Right cardiac atrium (tissue), 5 donors: ENCODE measurements around the gene PWWP2B. TPM values are rescaled to one million over a fixed set of nuclear protein-coding genes. Genes with fewer than 3 reads are reported as not detected.
A peak's percentile ranks its signal among the peaks of the same experiment; 100 is the strongest.

Experiments used
- ATAC-seq, 2 donors: fragments of 200-7000 bp; cut with Tn5 transposase; one replicate each; pipeline versions ENCODE4 v1.8.0 to v1.9.1; 2020; ENCODE audit warnings: moderate library complexity in 2 of 2, mild to moderate bottlenecking in 1 of 2
- DNase-seq, 3 donors: peaks; one replicate each; pipeline ENCODE4 v3.0.0-alpha.2; 2020
- H3K27ac ChIP-seq: one replicate; pipeline ENCODE4 v1.5.1; 2013; ENCODE audit warnings: mild to moderate bottlenecking, low read length, control low read depth, moderate library complexity
- H3K27me3 ChIP-seq: one replicate; pipeline ENCODE4 v1.6.1; 2013; ENCODE audit not compliant: control insufficient read depth, insufficient read depth
- H3K4me1 ChIP-seq: one replicate; pipeline ENCODE4 v1.6.1; 2013; ENCODE audit warnings: low read length; ENCODE audit not compliant: control insufficient read depth, insufficient read depth
- H3K4me3 ChIP-seq: one replicate; pipeline ENCODE4 v1.5.1; 2013; ENCODE audit warnings: low read length, control low read depth
- H3K9me3 ChIP-seq: one replicate; pipeline ENCODE4 v1.6.1; 2013; ENCODE audit warnings: low read length; ENCODE audit not compliant: control insufficient read depth
- WGBS: extraction: QIAGEN DNeasy Blood & Tissue Kit; methylation state at CpG from one replicate; pipeline ENCODE4 v1.1.7; 2013; 5-methylcytosine and 5-hydroxymethylcytosine counted together
- intact Hi-C, 4 donors: fragments of 100-400 bp; cut with DNase I; formaldehyde crosslinking; loops; one replicate each; pipeline versions ENCODE4 v1.11.0 to v1.14.0; 2022 to 2023
- polyA plus RNA-seq: library from polyadenylated mRNA; stranded (reverse); fragments of 200-250 nt; gene quantifications from one replicate; pipeline ENCODE4 v1.2.3, GENCODE V29; 2013
- total RNA-seq, 4 donors: library from RNA; stranded (reverse); fragmentation: NEBNext Ultra II Directional; extraction: Animal tissue kit (Norgen Biotek cat#: 25700); gene quantifications; one replicate each; pipeline ENCODE4 v1.2.1, GENCODE V29; 2021
- donor health status: healthy with polysubstance abuse.
- donor health status: DM: no; HTN: yes; CAD: no.
- donor health status: DM: no; HTN: no; CAD: no.
- donor health status: DM: no; HTN: yes; CAD: no; lungs with severe emphysema.
- donor health status: DM: yes; HTN: yes; CAD: no.

PWWP2B gene
- total and polyA plus RNA-seq, 5 donors, result 7.0 to 10.6 (median 9.1) TPM

DNA sequence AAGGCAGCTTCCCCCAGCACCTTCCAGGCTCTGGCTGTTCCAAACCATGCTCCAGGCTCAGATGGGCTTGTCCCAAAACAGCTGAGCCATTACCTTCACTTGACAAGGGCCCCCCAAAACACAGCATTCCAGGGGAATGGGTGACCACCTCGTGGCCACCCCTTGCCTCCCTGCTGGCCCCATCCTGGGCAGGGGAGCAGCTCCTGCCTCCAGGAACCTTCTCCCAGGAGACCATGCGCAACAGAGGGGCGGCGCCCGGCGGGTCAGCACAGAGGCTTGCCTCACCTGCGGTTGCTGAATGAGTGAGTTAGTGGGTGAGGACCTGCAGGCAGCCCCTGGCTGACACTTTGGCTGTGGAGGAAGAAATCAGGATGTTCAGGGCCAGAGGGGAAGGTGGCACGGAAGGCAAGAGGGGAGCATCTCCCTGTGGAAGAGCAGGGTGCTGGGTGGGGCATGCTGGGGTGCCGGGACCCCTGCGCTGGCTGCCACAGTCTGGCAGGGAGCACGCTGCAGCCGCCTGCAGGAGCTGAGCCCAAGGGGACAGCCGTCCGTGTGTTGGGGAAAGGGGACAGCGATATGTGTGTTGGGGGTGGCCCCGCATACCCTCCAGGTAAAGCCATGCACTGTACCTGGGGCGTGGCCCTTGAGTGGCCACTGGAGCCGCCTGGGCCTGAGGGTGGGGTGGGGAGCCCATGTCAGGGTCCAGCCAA is 54.7 kb downstream of the PWWP2B start:
- Histone ChIP-seq H3K9me3 (no peaks in the 10 kb centered on the region), H3K27me3 (no peaks in the 10 kb centered on the region), H3K4me3 (no peak overlapping the region), H3K4me1 (peaks cover 2% of the 10 kb centered on the region), H3K27ac (no peak overlapping the region)
- peak; percentile 14 to 54 (median 54) for DNase-seq
- WGBS, result 91% methylated on average over 18 of the region's 18 CpGs
- no peak for ATAC-seq
- intact Hi-C loops, result loop anchor here in 3 of 4 donors (2.0 to 5.0 kb wide), 6 partner anchors 59 to 229 kb away; no protein-coding TSS in a partner anchor

DNA sequence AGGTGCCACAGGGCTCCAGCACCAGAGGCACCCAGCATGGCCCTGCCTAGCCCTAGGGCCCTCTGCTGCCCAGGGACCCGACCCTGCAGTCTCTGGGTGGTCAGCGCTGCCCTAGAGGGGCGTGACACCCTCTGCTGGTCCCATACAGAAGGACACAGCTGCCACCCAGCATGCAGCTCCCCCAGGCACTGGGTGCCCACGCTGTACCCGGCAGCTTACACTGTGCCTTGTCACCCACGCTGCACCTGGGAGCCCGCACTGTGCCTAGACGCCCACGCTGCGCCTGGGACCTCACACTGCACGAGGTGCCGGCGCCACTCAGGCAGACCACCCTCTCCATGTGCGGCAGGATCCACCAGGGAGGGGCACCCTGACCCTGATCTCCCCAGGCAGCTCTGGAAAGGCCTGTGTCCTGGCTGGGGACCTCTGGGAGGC is 55.2 kb downstream of the PWWP2B start:
- ATAC-seq (peak; percentile 8 to 17), DNase-seq (peak in 2 of 3 donors; percentile 57 to 74)
- intact Hi-C loops, result loop anchor here in 3 of 4 donors (2.0 to 5.0 kb wide), 6 partner anchors 60 to 230 kb away; no protein-coding TSS in a partner anchor
- no peaks in the 10 kb centered on the region for H3K9me3 ChIP-seq
- H3K27ac ChIP-seq, result no peak overlapping the region
- 85% methylated on average over 14 of the region's 14 CpGs for WGBS
- H3K27me3 ChIP-seq, result no peaks in the 10 kb centered on the region
- H3K4me3 ChIP-seq, result no peak overlapping the region
- H3K4me1 ChIP-seq, result no peaks in the 10 kb centered on the region

DNA sequence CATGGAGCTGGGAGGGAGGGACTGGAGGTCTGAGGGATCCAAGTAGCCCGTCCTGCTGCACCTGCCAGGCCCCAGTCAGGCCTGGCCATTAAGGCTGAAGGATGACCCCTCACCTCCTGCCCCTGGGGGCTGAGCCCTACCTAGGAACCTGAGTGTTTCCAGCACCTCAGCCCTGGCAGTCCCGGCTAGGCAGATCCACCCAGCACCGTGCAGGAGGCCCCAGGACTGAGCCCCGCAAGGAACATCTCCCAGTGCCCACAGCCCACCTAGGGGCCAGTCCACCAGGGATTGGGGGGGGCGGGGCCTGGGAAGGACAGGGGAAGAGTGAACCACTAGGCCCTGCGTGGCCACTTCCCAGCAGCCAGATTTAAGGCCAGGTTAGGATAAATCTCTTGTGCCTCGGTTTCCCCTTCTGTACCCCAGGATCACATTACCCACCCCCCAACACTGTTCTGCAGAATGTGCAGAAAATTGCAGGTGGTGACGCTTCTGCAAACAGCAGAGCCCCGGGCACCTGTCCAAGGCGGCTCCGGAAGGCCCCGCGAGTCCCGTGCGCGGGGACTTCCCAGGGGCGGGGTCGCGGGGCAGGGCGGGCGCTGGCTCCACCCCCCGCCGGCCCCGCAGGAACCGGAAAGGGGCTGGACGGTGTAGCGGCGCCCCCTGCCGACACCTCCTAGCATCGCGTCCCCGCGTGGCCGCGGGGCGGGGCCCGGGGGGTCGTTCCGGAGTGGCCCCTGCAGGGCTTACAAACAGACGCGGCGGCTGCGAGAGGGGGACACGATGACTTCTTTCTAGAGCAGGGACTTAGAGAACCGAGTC is 55.9 kb downstream of the PWWP2B start:
- intact Hi-C loops, result loop anchor here in 3 of 4 donors (2.0 to 5.0 kb wide), 6 partner anchors 61 to 231 kb away; no protein-coding TSS in a partner anchor
- DNase-seq (peak; percentile 83 to 94 (median 94)), ATAC-seq (peak; percentile 77 to 79)
- H3K9me3 ChIP-seq, result no peaks in the 10 kb centered on the region
- H3K4me1 ChIP-seq, result no peaks in the 10 kb centered on the region
- H3K27me3 ChIP-seq, result no peaks in the 10 kb centered on the region
- 9% methylated on average over 45 of the region's 45 CpGs for WGBS
- H3K27ac ChIP-seq, result no peak overlapping the region
- no peak overlapping the region for H3K4me3 ChIP-seq

DNA sequence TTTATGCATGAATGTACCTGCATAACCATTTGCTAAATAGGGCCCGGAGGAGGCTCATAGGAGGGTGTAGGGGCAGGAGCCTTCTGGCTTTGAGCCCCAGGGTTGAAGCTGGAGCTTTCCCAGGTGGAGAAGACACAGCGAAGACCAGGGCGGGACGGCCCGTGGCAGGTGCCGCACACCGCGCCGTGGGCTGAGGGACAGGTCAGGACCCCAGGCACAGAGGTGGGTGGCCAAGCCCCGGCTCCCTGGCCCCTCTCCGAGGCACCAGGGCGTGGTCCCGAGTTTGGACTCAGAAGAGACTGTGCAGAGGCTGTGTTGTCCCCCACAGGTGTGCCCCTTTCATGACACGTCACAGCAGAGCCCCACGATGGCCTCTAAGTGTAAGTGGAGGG is 56.5 kb downstream of the PWWP2B start:
- ATAC-seq, result no peak
- H3K9me3 ChIP-seq, result no peaks in the 10 kb centered on the region
- peak in 2 of 3 donors; percentile 62 to 64 for DNase-seq
- no peaks in the 10 kb centered on the region for H3K27me3 ChIP-seq
- H3K27ac ChIP-seq, result no peak overlapping the region
- no peaks in the 10 kb centered on the region for H3K4me1 ChIP-seq
- no peak overlapping the region for H3K4me3 ChIP-seq
- intact Hi-C loops, result loop anchor here in 3 of 4 donors (2.0 to 5.0 kb wide), 6 partner anchors 61 to 231 kb away; no protein-coding TSS in a partner anchor
- WGBS, result 62% methylated on average over 15 of the region's 15 CpGs

DNA sequence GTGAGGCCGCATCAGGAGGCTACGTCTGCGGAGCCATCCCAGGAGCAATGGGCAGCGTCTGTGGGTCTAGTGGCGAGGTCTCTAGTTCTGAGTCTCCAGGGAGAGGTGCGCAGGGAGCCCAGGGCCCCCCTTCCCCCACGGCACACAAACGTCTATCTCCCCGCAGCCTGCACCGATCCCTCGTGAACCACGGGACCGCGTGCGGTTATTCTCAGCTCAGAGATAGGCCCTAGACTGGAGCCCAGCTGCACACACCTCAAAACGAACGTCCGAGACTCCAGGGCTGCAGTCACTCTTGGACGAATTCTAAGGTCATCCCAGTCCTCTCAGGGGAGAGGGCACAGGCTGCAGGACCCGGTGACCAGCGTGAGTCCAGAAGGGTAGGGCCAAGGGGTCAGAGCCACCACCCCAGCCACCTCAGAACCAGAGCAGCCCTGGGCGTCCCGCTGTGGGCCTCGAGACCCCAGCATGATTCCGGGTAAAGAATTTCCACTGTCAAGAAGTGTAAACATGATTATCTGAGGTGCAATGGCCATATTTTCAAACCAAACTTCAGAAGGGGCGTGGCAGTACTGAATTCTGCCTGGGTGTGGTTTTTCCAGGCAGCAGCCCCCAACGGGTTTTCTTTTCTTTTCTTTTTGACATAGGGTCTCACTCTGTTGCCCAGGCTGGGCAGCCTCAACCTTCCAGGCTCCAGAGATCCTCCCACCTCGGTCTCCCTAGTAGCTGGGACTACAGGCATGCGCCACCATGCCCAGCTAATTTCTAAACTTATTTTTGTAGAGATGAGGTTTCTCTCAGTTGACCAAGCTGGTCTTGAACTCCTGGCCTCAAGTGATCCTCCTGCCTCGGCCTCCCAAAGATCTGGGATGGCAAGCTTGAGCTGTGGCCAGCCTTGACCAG is 57.5 kb downstream of the PWWP2B start:
- no peak for ATAC-seq
- DNase-seq, result peak in 2 of 3 donors; percentile 51 to 52
- intact Hi-C loops, result loop anchor here in 3 of 4 donors (5.0 kb wide), 7 partner anchors 62 to 232 kb away; partner anchors contain the start of gene INPP5A (in 1 of the 3)
- H3K27me3 ChIP-seq, result no peaks in the 10 kb centered on the region
- H3K4me3 ChIP-seq, result no peak overlapping the region
- H3K27ac ChIP-seq, result no peak overlapping the region
- no peaks in the 10 kb centered on the region for H3K9me3 ChIP-seq
- H3K4me1 ChIP-seq, result no peaks in the 10 kb centered on the region
- 91% methylated on average over 30 of the region's 30 CpGs for WGBS

DNA sequence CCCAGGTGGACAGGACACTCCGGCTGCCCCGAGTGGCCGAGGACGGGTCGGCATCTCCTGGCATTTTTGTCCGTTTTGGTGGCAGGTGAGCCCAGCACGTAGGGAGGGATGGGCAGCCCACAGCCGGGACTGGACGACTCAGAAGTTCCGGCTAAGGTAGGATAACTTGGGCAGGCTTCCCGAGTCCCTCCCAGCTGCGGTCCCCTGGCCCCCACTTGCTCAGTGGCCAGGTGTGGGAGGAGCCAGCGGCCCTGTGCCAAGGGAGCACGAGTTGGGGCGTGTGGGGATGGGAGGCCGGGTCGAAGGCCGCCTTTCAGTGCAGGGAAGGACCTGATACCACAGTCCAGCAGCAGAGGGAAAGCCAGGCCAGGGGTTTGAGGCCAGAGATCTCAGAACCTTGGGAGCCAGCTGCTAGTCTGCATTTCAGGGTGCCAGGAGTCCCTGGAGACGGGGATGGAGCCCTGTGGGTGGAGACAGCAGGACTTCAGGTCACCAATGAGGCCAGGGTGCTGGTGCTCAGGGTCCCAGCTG is 58.5 kb downstream of the PWWP2B start:
- Histone ChIP-seq H3K4me1 (no peaks in the 10 kb centered on the region), H3K27me3 (no peaks in the 10 kb centered on the region), H3K27ac (no peak overlapping the region), H3K4me3 (no peak overlapping the region), H3K9me3 (no peaks in the 10 kb centered on the region)
- intact Hi-C loops, result loop anchor here in 2 of 4 donors (5.0 kb wide), 4 partner anchors 63 to 182 kb away; partner anchors contain the start of gene INPP5A (in 1 of the 2)
- no peak for ATAC-seq
- 85% methylated on average over 19 of the region's 19 CpGs for WGBS
- peak in 2 of 3 donors; percentile 37 to 59 for DNase-seq

DNA sequence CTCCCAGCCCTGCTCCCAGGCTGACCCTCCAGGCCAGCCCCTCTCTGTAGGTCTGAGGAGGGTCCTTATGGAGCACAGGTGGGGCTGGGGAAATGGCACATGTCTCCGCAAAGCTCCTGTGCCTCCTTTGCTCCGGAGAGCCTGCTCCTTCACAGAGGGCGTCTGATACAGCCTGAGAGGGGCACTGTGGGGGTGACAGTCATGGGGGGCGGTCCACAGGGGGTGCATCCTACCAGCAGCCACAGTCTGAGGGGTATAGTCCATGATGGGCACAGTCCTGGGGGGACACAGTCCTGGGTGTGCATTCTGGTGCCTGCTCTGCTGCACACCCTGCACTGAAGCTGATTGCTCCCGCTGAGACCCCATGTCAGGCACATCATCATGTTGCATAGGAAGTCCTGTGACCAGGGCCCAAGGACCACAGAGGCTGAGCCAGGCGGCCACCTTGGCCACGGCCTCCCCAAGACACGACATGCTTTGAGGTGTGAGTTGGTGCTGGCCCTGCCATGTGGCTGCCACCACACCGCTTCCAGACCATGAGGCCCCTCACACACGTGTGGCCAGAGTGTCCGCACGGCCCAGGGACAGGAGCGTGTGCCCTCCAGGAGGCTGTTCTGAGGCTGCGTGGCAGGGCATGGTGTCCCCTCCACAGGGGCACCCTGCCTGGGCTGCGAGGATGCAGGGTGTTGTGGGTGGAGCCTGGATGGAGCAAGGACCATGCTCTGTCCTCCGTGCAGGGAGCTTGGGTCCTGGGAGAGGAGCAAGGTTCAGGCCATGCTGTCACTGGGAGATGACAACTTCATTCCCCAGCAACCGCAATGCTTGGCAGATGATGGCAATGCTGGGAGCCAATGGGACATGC is 59.2 kb downstream of the PWWP2B start:
- no peak overlapping the region for H3K27ac ChIP-seq
- no peaks in the 10 kb centered on the region for H3K27me3 ChIP-seq
- WGBS, result 90% methylated on average over 17 of the region's 17 CpGs
- H3K4me1 ChIP-seq, result no peaks in the 10 kb centered on the region
- ATAC-seq (no peak), DNase-seq (peak in 2 of 3 donors; percentile 27 to 44)
- intact Hi-C loops, result loop anchor here in 2 of 4 donors (5.0 kb wide), 4 partner anchors 64 to 181 kb away; partner anchors contain the start of gene INPP5A (in 1 of the 2)
- H3K4me3 ChIP-seq, result no peak overlapping the region
- H3K9me3 ChIP-seq, result no peaks in the 10 kb centered on the region

DNA sequence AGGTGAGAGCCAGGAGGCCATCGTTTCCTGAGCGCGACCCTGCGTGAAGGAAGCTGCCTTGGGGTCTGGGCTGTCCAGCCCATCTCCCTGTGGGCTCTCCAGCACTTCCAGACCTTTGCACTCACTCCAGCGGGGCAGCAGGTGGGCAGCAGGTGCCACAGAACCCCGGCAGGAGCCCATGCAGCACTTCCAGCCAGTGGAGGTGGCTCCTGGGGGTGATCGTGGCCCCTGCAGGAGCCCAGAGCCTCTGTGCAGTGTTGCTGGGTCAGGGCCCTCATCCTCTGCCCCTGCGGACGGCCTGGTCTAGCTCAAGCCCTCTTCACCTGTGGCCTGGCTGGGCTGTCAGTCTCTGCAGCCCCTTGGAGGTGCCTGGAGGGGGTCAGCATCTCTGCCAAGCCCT is 59.9 kb downstream of the PWWP2B start:
- intact Hi-C loops, result loop anchor here in 2 of 4 donors (5.0 kb wide), 4 partner anchors 65 to 180 kb away; partner anchors contain the start of gene INPP5A (in 1 of the 2)
- DNase-seq (peak in 1 of 3 donors; percentile 28), ATAC-seq (no peak)
- H3K27me3 ChIP-seq, result no peaks in the 10 kb centered on the region
- no peak overlapping the region for H3K27ac ChIP-seq
- no peaks in the 10 kb centered on the region for H3K4me1 ChIP-seq
- no peak overlapping the region for H3K4me3 ChIP-seq
- 92% methylated on average over 9 of the region's 9 CpGs for WGBS
- H3K9me3 ChIP-seq, result no peaks in the 10 kb centered on the region

DNA sequence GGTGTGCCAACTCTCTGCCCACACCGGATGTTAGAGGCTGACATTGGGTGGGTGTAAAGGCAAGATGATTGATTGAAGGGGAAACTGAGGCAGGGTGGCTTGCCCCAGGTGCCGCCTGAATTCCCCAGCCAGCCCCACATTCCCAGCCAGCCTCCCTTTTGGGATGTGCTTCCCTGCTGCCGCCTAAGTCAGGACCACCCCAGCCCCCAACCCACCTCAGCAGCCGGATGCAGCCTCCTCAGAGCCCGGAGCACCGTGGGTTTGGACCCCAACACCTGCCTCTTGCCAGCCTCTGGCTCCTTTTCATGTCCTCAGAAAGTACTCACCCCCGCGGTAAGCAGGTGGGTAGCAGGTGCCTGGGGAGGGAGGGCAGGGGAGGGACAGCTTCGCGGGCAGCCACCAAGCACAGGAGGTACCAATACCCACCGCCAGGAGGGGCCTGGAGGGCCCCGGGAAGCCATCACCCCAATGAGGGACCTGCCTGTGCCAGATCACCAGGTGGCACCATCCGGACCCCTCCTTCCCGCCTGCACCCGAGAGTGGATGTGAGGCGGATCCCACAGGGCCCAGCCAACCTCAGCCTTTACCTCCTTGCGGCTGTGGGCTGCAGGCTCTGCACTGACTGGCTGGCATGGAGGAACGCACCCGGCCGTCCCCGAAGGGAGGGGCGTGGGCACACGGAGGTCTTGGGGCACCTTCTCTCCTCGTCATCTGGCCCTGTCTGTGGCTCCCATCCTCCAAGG is 60.5 kb downstream of the PWWP2B start:
- ATAC-seq, result no peak
- no peak overlapping the region for H3K4me3 ChIP-seq
- peak in 2 of 3 donors; percentile 55 to 58 for DNase-seq
- no peak overlapping the region for H3K27ac ChIP-seq
- H3K27me3 ChIP-seq, result no peaks in the 10 kb centered on the region
- WGBS, result 75% methylated on average over 24 of the region's 24 CpGs
- intact Hi-C loops, result loop anchor here (2.0 to 5.0 kb wide), 6 partner anchors 65 to 181 kb away; partner anchors contain the start of gene INPP5A (in 1 of the 4)
- no peaks in the 10 kb centered on the region for H3K9me3 ChIP-seq
- no peaks in the 10 kb centered on the region for H3K4me1 ChIP-seq
